GM12892 (cell line): Measurements from ENCODE around the gene FGF5.
"Not testable (repeated sequence)": the region's sequence is repeated elsewhere in the genome, so short reads cannot be mapped to it uniquely, and the experiment has no call there.

Source experiments
- DNase-seq: peaks from one replicate; pipeline ENCODE4 v3.0.0; 2011; ENCODE audit not compliant: insufficient read length
- FAIRE-seq: peaks from 2 replicates; lab custom pipeline; 2011; peaks lifted over from hg19 to GRCh38; lab: Jason Lieb, UNC
- POLR2A ChIP-seq: IDR thresholded peaks from 2 replicates; pipeline ENCODE4 v1.6.1; 2011; ENCODE audit warnings: low read depth, low read length, control low read depth
- POLR2AphosphoS5 ChIP-seq: IDR thresholded peaks from 2 replicates; pipeline ENCODE4 v1.6.1; 2011; ENCODE audit warnings: low read depth, low read length, control low read depth
- TAF1 ChIP-seq: IDR thresholded peaks from 2 replicates; pipeline ENCODE4 v1.6.1; 2011; ENCODE audit warnings: low read depth, mild to moderate bottlenecking, control low read depth, low read length, borderline replicate concordance

Gene FGF5

GRCh38 chr4:80305466-80305865 is 39.0 kb downstream of the FGF5 start:
- DNase-seq (no peak), FAIRE-seq (no peak)
- TF ChIP-seq POLR2AphosphoS5 (no peak), TAF1 (no peak), POLR2A (no peak)

GRCh38 chr4:80306260-80306659 is 39.8 kb downstream of the FGF5 start:
- DNase-seq (no peak), FAIRE-seq (no peak)
- no peak for TF ChIP-seq POLR2AphosphoS5
- TF ChIP-seq TAF1 = no peak
- TF ChIP-seq POLR2A = no peak

GRCh38 chr4:80307183-80307735 is 40.8 kb downstream of the FGF5 start:
- FAIRE-seq = no peak
- no peak for TF ChIP-seq TAF1
- no peak for TF ChIP-seq POLR2A
- TF ChIP-seq POLR2AphosphoS5 = no peak
- no peak for DNase-seq

GRCh38 chr4:80307774-80308465 is 41.5 kb downstream of the FGF5 start:
- no peak for FAIRE-seq
- no peak for DNase-seq
- TF ChIP-seq TAF1 (no peak), POLR2AphosphoS5 (no peak), POLR2A (no peak)

- TF ChIP-seq POLR2AphosphoS5 (no peak), TAF1 (no peak)
- DNase-seq (no peak), FAIRE-seq (no peak)
Observed at GRCh38 chr4:80308466-80308822, 42.0 kb downstream of the FGF5 start.

- no peak for TF ChIP-seq POLR2AphosphoS5
- TF ChIP-seq TAF1 = no peak
- no peak for TF ChIP-seq POLR2A
- FAIRE-seq (no peak), DNase-seq (no peak)
Observed at GRCh38 chr4:80309294-80310004, 43.0 kb downstream of the FGF5 start.

GRCh38 chr4:80311130-80311529 is 44.7 kb downstream of the FGF5 start:
- no peak for TF ChIP-seq TAF1
- TF ChIP-seq POLR2A = no peak
- TF ChIP-seq POLR2AphosphoS5 = no peak
- no peak for FAIRE-seq
- DNase-seq = no peak

- no peak for TF ChIP-seq POLR2A
- no peak for TF ChIP-seq TAF1
- TF ChIP-seq POLR2AphosphoS5 = no peak
- no peak for FAIRE-seq
- no peak for DNase-seq
Observed at GRCh38 chr4:80312124-80312523, 45.7 kb downstream of the FGF5 start.

GRCh38 chr4:80313627-80314026 is 47.2 kb downstream of the FGF5 start:
- DNase-seq = no peak
- TF ChIP-seq POLR2A = no peak
- FAIRE-seq = no peak

- DNase-seq, FAIRE-seq: not testable (repeated sequence)
Observed at GRCh38 chr4:80315848-80316247, 49.4 kb downstream of the FGF5 start.

GRCh38 chr4:80321341-80321740 is 54.9 kb downstream of the FGF5 start:
- DNase-seq (no peak), FAIRE-seq (no peak)
- TF ChIP-seq TAF1 (no peak), POLR2A (no peak), POLR2AphosphoS5 (no peak)

- no peak for DNase-seq
- no peak for FAIRE-seq
- TF ChIP-seq TAF1 (no peak), POLR2A (no peak), POLR2AphosphoS5 (no peak)
Observed at GRCh38 chr4:80321776-80322175, 55.3 kb downstream of the FGF5 start.
